Activated CD8-positive, alpha-beta T cell treated with anti-CD3 and anti-CD28 coated beads, Interleukin-2, amount 10 ng/mL, durations not matched to agents 7 days and 5 days (primary cell): Measurements from ENCODE around the gene TMEM245. TPM values are rescaled to one million over a fixed set of nuclear protein-coding genes. Genes with fewer than 3 reads are reported as not detected.

Experiments used
- ATAC-seq: fragments of 150-1000 bp; cut with Tn5 transposase; one replicate; pipeline ENCODE4 v1.10.0; 2021; ENCODE audit warnings: moderate library complexity
- CTCF ChIA-PET: fragments of 350-600 bp; sonication (Branson Sonifier 250); formaldehyde crosslinking; loops from one replicate; lab custom pipeline; 2021; ENCODE audit warnings: antibody characterized with exemption; lab: Charles Lee
- POLR2A ChIA-PET: fragments of 350-600 bp; sonication (Branson Sonifier 250); formaldehyde crosslinking; loops from one replicate; lab custom pipeline; 2021; ENCODE audit warnings: antibody characterized with exemption; lab: Charles Lee
- DNase-seq: peaks from one replicate; pipeline ENCODE4 v3.0.0-alpha.2; 2020
- H3K27ac Mint-ChIP-seq: one replicate; pipeline ENCODE4 v1.8.0; 2021; ENCODE audit warnings: mild to moderate bottlenecking, mixed read lengths
- H3K27me3 Mint-ChIP-seq: one replicate; pipeline ENCODE4 v1.8.0; 2021; ENCODE audit warnings: low read depth, mixed read lengths
- H3K36me3 Mint-ChIP-seq: one replicate; pipeline ENCODE4 v1.8.0; 2021; ENCODE audit warnings: low read depth, mixed read lengths
- H3K4me1 Mint-ChIP-seq: one replicate; pipeline ENCODE4 v1.8.0; 2021; ENCODE audit warnings: low read depth, mixed read lengths
- H3K4me3 Mint-ChIP-seq: one replicate; pipeline ENCODE4 v1.8.0; 2021; ENCODE audit warnings: mild to moderate bottlenecking, mixed read lengths
- H3K9me3 Mint-ChIP-seq: one replicate; pipeline ENCODE4 v1.8.0; 2022; ENCODE audit warnings: mixed read lengths; ENCODE audit not compliant: insufficient read depth
- total RNA-seq, 2 experiments: library from RNA; stranded (reverse); gene quantifications; one replicate each; pipeline ENCODE4 v1.2.3, GENCODE V29; 2021

The TMEM245 gene
- total RNA-seq, 2 experiments from 2014 or later: 27.4 to 30.2 TPM

DNA sequence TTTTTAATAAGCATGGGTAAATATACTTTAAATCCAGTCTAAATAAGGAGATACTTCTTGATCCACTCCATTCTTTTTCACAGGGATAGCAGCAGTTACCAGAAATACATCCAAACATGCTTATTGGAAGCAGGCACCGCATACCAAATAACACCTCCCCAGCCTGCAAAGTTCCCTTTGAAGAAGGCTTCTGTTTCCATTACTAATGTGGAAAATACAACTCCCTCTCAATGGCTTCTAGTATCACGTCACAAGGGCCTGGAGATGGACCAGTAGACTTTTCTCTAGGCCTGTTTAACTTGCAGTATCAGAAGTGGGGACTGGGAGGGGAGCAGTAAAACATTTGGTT is 20.8 kb downstream of the TMEM245 start:
- Mint-ChIP-seq H3K27ac (no peak overlapping the region), H3K4me1 (peaks cover 82% of the 10 kb centered on the region), H3K9me3 (no peaks in the 10 kb centered on the region), H3K4me3 (no peak overlapping the region), H3K27me3 (no peaks in the 10 kb centered on the region), H3K36me3 (peaks cover 66% of the 10 kb centered on the region)
- ATAC-seq: no peak
- ChIA-PET POLR2A (no interaction called here), CTCF (no interaction called here)
- no peak for DNase-seq

DNA sequence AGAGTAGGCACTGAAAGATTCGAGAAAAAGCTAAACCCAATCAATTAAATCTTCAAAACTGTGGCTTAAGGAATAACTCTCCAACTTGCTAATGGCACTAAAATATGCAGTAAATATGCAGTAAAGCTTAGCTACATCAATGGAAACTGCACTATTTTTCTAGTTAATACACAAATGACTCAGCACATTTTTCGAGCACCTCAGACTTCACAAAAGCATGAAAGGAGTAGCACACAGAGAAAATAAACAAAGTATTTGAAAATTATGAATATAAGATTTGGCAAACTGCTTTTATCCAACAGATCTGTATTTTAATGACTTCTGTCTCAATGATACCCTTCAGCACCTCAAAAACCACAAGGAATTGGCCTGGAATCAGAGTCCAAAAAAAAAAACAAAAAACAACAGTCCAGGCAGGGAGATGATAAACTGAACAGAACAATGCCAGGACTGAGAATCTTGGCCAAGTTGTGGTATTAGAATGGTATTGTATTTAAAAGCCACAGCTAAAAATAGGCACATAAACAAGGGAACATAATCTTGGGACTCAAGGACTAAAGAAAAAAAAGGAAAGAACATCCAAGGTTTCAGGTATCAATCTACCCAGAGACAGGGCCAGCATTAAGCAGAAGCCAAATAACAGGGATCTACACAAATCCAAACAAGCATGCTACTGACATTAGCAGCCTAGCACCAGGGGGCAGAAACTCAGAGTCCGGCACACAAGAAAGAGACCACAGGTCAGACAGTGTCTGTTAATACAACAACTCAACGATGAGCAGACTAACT is 21.4 kb downstream of the TMEM245 start:
- Mint-ChIP-seq H3K9me3 (no peaks in the 10 kb centered on the region), H3K27me3 (no peaks in the 10 kb centered on the region), H3K4me3 (no peak overlapping the region), H3K36me3 (peaks cover 65% of the 10 kb centered on the region), H3K27ac (no peak overlapping the region), H3K4me1 (peaks cover 81% of the 10 kb centered on the region)
- DNase-seq (no peak), ATAC-seq (no peak)
- CTCF ChIA-PET: interaction anchor here (1.2 kb wide), 1 partner anchor 20 kb away, joined by 3 read pairs; no protein-coding TSS in a partner anchor
- POLR2A ChIA-PET: no interaction called here

DNA sequence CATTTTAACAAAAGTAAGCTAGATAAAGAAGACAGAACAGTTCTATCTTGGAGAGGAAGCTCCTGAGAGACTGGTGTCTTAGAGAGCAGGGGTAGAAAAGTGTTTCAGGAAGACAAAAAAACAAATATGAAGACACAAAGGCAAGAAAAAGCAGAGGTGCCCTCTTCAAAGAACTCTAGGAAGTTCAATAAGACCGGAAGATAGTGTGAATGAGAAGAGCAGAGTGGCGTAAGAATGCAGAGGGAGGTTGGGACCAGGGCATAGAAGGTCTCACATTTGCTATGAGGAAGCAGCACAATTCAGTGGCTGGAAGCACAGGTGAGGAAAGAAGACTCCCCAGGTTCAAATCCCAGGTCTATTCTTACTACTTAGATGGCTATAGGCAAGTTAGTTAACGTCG is 22.6 kb downstream of the TMEM245 start:
- ATAC-seq (no peak), DNase-seq (no peak)
- Mint-ChIP-seq H3K4me1 (peaks cover 70% of the 10 kb centered on the region), H3K4me3 (no peak overlapping the region), H3K27me3 (no peaks in the 10 kb centered on the region), H3K27ac (peak overlapping the region; percentile 33), H3K36me3 (peaks cover 66% of the 10 kb centered on the region), H3K9me3 (no peaks in the 10 kb centered on the region)
- POLR2A ChIA-PET: interaction anchor here (0.8 kb wide), 1 partner anchor 21 kb away, joined by 4 read pairs; no protein-coding TSS in a partner anchor
- CTCF ChIA-PET: interaction anchor here (0.8 to 1.3 kb wide), 4 partner anchors 9 to 21 kb away, joined by 3 to 5 read pairs (median 4); no protein-coding TSS in a partner anchor

DNA sequence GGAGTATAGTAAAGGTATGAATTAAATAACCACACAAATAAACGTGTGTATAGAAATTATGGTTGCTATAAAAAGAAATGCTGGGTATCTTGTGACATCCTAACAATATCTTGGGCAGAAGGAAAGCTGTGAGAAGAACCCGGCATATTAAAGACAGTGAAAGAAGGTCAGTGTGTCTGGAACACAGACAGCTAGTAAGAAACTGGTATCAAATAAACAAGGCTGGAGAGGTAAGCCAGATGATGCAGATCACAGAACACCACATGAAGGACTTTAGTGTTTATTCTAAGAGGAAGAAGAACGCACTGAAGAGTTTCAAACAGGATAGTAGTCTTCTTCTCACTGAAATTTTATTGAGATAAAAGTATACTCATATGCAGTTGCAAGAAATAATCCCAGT is 24.4 kb downstream of the TMEM245 start:
- H3K27me3 Mint-ChIP-seq: no peaks in the 10 kb centered on the region
- POLR2A ChIA-PET: interaction anchor here (0.6 kb wide), 1 partner anchor 257 kb away, joined by 3 read pairs; no protein-coding TSS in a partner anchor
- H3K4me1 Mint-ChIP-seq: peaks cover 56% of the 10 kb centered on the region
- H3K9me3 Mint-ChIP-seq: no peaks in the 10 kb centered on the region
- no peak overlapping the region for H3K4me3 Mint-ChIP-seq
- CTCF ChIA-PET: interaction anchor here (1.6 kb wide), 1 partner anchor 37 kb away, joined by 3 read pairs; no protein-coding TSS in a partner anchor
- ATAC-seq (no peak), DNase-seq (no peak)
- peaks cover 75% of the 10 kb centered on the region for H3K36me3 Mint-ChIP-seq
- no peak overlapping the region for H3K27ac Mint-ChIP-seq

DNA sequence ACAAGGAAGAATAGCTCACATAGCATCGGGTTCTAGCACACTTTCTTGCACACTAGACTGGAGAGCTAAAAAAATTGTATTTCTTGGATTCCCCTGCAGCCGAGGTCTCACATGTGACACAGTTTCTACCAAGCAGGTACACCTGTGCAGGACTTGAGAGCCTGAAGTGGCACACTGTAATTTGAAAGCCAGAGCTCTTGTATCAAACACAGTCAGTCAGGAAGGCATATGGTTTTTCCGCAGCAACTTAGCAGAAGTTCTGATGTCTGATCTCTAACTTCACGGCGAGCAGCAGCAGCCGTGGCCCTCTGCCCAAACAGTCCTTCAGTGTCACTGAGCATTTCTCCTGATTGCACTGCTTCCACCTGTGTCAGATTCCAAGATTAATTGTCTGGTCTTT is 25.5 kb downstream of the TMEM245 start:
- Mint-ChIP-seq H3K4me3 (no peak overlapping the region), H3K9me3 (no peaks in the 10 kb centered on the region), H3K27me3 (no peaks in the 10 kb centered on the region), H3K36me3 (peaks cover 73% of the 10 kb centered on the region), H3K4me1 (peaks cover 49% of the 10 kb centered on the region), H3K27ac (no peak overlapping the region)
- DNase-seq (no peak), ATAC-seq (no peak)
- ChIA-PET POLR2A (interaction anchor here (0.8 to 1.1 kb wide), 2 partner anchors 24 to 26 kb away, joined by 3 to 4 read pairs; partner anchors contain the start of gene TMEM245), CTCF (interaction anchor here (1.2 to 1.6 kb wide), 2 partner anchors 36 to 104 kb away, joined by 3 read pairs; no protein-coding TSS in a partner anchor)

DNA sequence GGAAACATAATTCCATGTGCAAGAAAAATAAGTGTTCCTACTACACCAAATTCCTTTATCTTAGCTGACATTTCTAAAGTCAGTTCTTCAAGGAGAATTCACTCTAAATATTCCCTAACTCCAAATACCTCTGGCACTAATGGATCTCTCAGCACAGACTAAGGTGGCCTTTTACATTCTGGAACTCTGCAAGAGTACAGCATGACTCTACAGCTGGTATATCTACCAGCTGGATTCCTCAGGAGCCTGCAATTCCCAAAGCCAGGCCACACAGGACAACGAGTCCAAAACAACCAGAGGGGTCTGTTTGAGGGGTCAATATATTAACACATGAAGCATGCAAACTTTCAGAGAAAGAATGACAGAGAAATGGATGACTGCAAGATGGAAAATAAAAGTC is 27.2 kb downstream of the TMEM245 start:
- no peak for DNase-seq

DNA sequence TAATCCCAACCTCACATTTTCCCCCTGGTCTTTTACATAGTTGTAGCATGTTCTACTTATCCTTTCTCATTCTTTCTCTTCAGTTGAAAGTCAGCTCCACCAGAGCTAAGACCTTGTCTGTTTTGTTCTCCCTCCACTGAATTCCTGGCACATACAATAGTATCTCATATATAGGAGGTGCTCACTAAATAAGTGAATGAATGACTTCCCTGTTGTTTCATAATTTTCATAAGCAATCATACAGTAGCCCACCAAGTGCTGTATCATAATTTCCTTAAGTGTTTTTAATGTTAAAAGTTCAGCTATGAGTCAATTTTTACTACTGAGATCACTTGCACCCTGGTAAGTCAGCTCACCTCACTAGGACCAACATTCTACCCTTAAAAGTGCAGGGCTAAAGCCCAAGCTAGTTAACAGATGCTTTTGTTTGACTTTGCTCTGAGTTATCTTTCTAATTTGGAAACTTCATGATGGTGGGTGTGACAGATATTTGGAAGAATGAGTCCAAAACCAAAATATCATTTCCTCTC is 27.6 kb downstream of the TMEM245 start:
- ChIA-PET POLR2A (no interaction called here), CTCF (interaction anchor here (1.2 kb wide), 1 partner anchor 25 kb away, joined by 3 read pairs; no protein-coding TSS in a partner anchor)
- Mint-ChIP-seq H3K27ac (no peak overlapping the region), H3K36me3 (peaks cover 71% of the 10 kb centered on the region), H3K4me1 (peaks cover 29% of the 10 kb centered on the region), H3K27me3 (no peaks in the 10 kb centered on the region), H3K9me3 (no peaks in the 10 kb centered on the region), H3K4me3 (no peak overlapping the region)
- DNase-seq: no peak
- no peak for ATAC-seq

More for the DNA sequence above, 27.2 kb downstream of the TMEM245 start:
- Mint-ChIP-seq H3K36me3 (peaks cover 70% of the 10 kb centered on the region), H3K4me3 (no peak overlapping the region), H3K27me3 (no peaks in the 10 kb centered on the region), H3K4me1 (peaks cover 32% of the 10 kb centered on the region), H3K9me3 (no peaks in the 10 kb centered on the region), H3K27ac (no peak overlapping the region)
- CTCF ChIA-PET: interaction anchor here (1.2 kb wide), 1 partner anchor 25 kb away, joined by 3 read pairs; no protein-coding TSS in a partner anchor
- POLR2A ChIA-PET: no interaction called here
- ATAC-seq: no peak

DNA sequence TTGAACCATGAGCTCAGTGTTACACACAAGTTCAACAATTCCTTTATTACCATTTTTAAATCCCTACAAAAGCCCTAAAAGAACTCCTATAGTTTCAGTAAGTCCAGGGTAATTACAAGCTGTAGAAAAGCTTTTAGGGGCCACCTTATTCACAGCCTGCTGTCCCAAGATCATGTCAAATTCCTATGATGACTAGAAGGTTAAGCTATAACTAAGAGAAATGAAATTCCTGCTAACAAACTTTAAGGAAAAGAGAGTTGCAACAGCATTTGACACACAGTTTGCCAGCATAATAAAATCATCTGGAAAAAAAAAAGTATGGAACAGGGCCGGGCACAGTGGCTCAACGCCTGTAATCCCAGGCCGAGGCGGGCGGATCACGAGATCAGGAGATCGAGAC is 31.5 kb downstream of the TMEM245 start:
- H3K27ac Mint-ChIP-seq: no peak overlapping the region
- no peak overlapping the region for H3K4me3 Mint-ChIP-seq
- H3K4me1 Mint-ChIP-seq: no peaks in the 10 kb centered on the region
- ATAC-seq (no peak), DNase-seq (no peak)
- peaks cover 59% of the 10 kb centered on the region for H3K36me3 Mint-ChIP-seq
- ChIA-PET CTCF (interaction anchor here (1.1 to 2.4 kb wide), 4 partner anchors 8 to 55 kb away, joined by 3 to 8 read pairs (median 4); no protein-coding TSS in a partner anchor), POLR2A (interaction anchor here (1.2 kb wide), 1 partner anchor 21 kb away, joined by 4 read pairs; no protein-coding TSS in a partner anchor)
- H3K9me3 Mint-ChIP-seq: no peaks in the 10 kb centered on the region
- H3K27me3 Mint-ChIP-seq: no peaks in the 10 kb centered on the region

DNA sequence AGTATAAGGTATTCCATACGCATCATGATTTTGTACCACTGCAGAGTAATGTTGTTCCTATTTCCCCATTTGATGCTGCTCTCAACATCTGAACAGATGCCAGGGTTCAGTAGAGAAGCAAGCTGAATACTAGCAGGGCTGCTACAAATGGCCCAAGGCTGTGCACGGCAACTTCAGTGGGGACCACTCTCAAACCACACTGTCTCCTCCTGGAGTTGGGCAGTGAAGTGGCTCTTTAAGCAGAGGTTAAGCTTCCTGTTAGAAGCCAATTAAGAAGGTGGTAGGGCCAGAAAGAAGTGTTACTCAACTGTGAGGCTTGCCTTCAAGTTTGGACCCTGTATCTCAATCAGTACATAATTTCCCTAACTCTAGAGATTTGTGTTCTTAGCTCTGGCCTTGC is 32.0 kb downstream of the TMEM245 start:
- ChIA-PET CTCF (interaction anchor here (1.1 to 2.4 kb wide), 4 partner anchors 9 to 56 kb away, joined by 3 to 8 read pairs (median 4); no protein-coding TSS in a partner anchor), POLR2A (interaction anchor here (1.2 kb wide), 1 partner anchor 21 kb away, joined by 4 read pairs; no protein-coding TSS in a partner anchor)
- H3K4me1 Mint-ChIP-seq: peaks cover 2% of the 10 kb centered on the region
- no peak overlapping the region for H3K4me3 Mint-ChIP-seq
- DNase-seq: no peak
- H3K27me3 Mint-ChIP-seq: no peaks in the 10 kb centered on the region
- peaks cover 58% of the 10 kb centered on the region for H3K36me3 Mint-ChIP-seq
- ATAC-seq: no peak
- no peaks in the 10 kb centered on the region for H3K9me3 Mint-ChIP-seq
- peak overlapping the region; percentile 19 for H3K27ac Mint-ChIP-seq

DNA sequence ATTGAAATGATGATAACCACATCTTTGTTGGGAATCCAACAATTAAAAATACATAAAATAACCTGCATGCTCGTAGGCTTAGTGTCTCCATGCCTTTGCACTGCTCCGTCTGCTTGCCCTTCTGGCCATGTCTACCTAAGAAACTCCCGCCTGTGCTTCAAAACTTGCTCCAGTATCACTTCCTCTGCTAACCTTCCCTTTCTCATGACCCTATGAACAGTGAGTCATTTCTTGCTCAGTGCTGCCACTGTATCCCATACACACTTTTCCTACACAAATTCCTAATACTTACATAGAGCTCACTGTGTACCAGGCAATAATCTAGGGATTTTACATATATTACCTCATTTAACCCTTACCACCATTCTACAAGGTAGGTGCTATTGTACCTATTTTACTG is 33.5 kb downstream of the TMEM245 start:
- no peaks in the 10 kb centered on the region for H3K9me3 Mint-ChIP-seq
- H3K4me1 Mint-ChIP-seq: peaks cover 2% of the 10 kb centered on the region
- ATAC-seq: no peak
- no peaks in the 10 kb centered on the region for H3K27me3 Mint-ChIP-seq
- no peak overlapping the region for H3K4me3 Mint-ChIP-seq
- ChIA-PET POLR2A (no interaction called here), CTCF (no interaction called here)
- H3K27ac Mint-ChIP-seq: no peak overlapping the region
- peaks cover 51% of the 10 kb centered on the region for H3K36me3 Mint-ChIP-seq
- DNase-seq: no peak

DNA sequence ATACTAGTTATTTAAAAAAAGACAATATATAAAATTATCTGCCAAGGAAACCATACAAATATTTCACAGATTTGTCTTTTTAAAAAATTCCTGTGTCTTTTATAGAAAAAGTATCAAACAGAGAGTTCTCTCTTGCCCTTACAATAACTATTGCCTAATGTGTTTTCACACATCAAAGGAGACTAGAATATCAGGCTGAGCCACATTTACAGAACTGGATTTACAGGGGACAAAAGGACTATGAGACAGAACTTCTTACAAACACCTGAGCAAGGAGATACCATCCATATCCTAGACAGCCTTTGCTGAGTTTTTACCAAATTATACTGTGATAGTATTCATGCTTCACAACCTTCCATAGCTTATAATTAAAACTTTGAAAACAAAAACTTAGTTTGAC is 34.2 kb downstream of the TMEM245 start:
- Mint-ChIP-seq H3K4me3 (no peak overlapping the region), H3K9me3 (no peaks in the 10 kb centered on the region), H3K27ac (no peak overlapping the region), H3K4me1 (peaks cover 2% of the 10 kb centered on the region), H3K27me3 (no peaks in the 10 kb centered on the region), H3K36me3 (peaks cover 51% of the 10 kb centered on the region)
- DNase-seq (no peak), ATAC-seq (no peak)
- POLR2A ChIA-PET: no interaction called here
- CTCF ChIA-PET: no interaction called here
